A549 (cell line): ENCODE measurements around the gene MMD.

Experiments used
- CHD2 ChIP-seq: fragments of 150-350 bp; IDR thresholded peaks from 2 replicates; pipeline ENCODE4 v1.6.1; 2014; ENCODE audit warnings: low read length; ENCODE audit not compliant: partially characterized antibody
- CTCF ChIP-seq: fragments of >200 bp; sonication (Bioruptor Twin); formaldehyde crosslinking; IDR thresholded peaks from 3 replicates; pipeline ENCODE4 v1.5.1; 2016
- EP300 ChIP-seq, 2 experiments: fragments of >200 bp; sonication (Bioruptor Twin); formaldehyde crosslinking; IDR thresholded peaks; 2 replicates in 1 of 2; 3 replicates in 1 of 2; pipeline ENCODE4 v1.6.1; 2016 to 2017
- FOSB ChIP-seq: fragments of 250-450 bp; sonication (Bioruptor Pico); IDR thresholded peaks from 2 replicates; pipeline ENCODE4 v1.5.0; 2020; ENCODE audit warnings: mild to moderate bottlenecking, moderate library complexity
- HMGXB4 ChIP-seq: fragments of 250-450 bp; sonication (Bioruptor Pico); IDR thresholded peaks from 2 replicates; pipeline ENCODE4 v1.5.0; 2021; ENCODE audit warnings: mild to moderate bottlenecking, moderate library complexity, borderline replicate concordance
- MAX ChIP-seq: IDR thresholded peaks from 2 replicates; pipeline ENCODE4 v1.6.1; 2012
- MAZ ChIP-seq: fragments of 150-350 bp; IDR thresholded peaks from 2 replicates; pipeline ENCODE4 v1.6.1; 2014; ENCODE audit warnings: antibody characterized with exemption, low read depth, low read length, borderline replicate concordance
- PHF8 ChIP-seq: fragments of 200-600 bp; sonication (generic); IDR thresholded peaks from 2 replicates; pipeline ENCODE4 v1.6.1; 2016; ENCODE audit warnings: low read depth, mild to moderate bottlenecking, antibody characterized with exemption, moderate library complexity, borderline replicate concordance
- POLR2A ChIP-seq: IDR thresholded peaks from 2 replicates; pipeline ENCODE4 v1.6.1; 2012; ENCODE audit warnings: mild to moderate bottlenecking, low read length
- POLR2AphosphoS2 ChIP-seq: conservative IDR thresholded peaks from 2 replicates; pipeline ENCODE4 v1.6.1; 2012; ENCODE audit warnings: low read length, improper control_type of control experiment, inconsistent platforms
- REST ChIP-seq: fragments of 200-600 bp; sonication (generic); IDR thresholded peaks from 2 replicates; pipeline ENCODE4 v1.6.1; 2016; ENCODE audit warnings: antibody characterized with exemption, mild to moderate bottlenecking, moderate library complexity
- SMC3 ChIP-seq: fragments of >200 bp; sonication (Bioruptor Twin); formaldehyde crosslinking; IDR thresholded peaks from 3 replicates; pipeline ENCODE4 v1.6.1; 2018; ENCODE audit warnings: inconsistent platforms
- USF2 ChIP-seq: fragments of 450-650 bp; IDR thresholded peaks from 2 replicates; pipeline ENCODE4 v1.6.1; 2014; ENCODE audit warnings: antibody characterized with exemption
- ZSCAN20 ChIP-seq: fragments of 250-450 bp; sonication (Bioruptor Pico); IDR thresholded peaks from 2 replicates; pipeline ENCODE4 v1.8.0; 2022; ENCODE audit warnings: mild to moderate bottlenecking, moderate library complexity

GRCh38 chr17:55418369-55419268 lies 3.0 kb downstream of the MMD start:
- TF ChIP-seq CTCF (no peak), REST (no peak; the same call in 1 of the 2 replicates), CHD2 (no peak), SMC3 (no peak), PHF8 (no peak), HMGXB4 (CRISPR knock-in tag) (no peak), POLR2A (no peak), MAZ (no peak), MAX (no peak), EP300 (IDR thresholded peaks at IDR 0.05) (no peak), ZSCAN20 (CRISPR knock-in tag) (no peak), POLR2AphosphoS2 (no peak), USF2 (no peak), FOSB (CRISPR knock-in tag) (no peak)
